Adrenal gland (tissue), 5 donors: ENCODE data around the gene EIF4A3.

ENCODE experiments used
- POLR2A ChIP-seq, 2 donors: fragments of 450-650 bp; IDR thresholded peaks; one replicate each; pipeline ENCODE4 v1.6.1; 2017; ENCODE audit warnings: antibody characterized with exemption in 2 of 2, mild to moderate bottlenecking in 2 of 2, moderate library complexity in 1 of 2
- TF ChIP-seq, protein P1 (sequence below), 6 experiments: fragments of 450-650 bp in 4 of 6; fragments of 200-600 bp in 2 of 6; sonication (generic) in 1 of 6; IDR thresholded peaks; 1 replicate in 5 of 6; 2 replicates in 1 of 6; pipeline versions ENCODE4 v1.5.1 to v1.8.0; 2016 to 2021; ENCODE audit warnings: antibody characterized with exemption in 6 of 6, mild to moderate bottlenecking in 2 of 6, moderate library complexity in 1 of 6
- donor health status: DM: no; HTN: no; CAD: no.

DNA sequence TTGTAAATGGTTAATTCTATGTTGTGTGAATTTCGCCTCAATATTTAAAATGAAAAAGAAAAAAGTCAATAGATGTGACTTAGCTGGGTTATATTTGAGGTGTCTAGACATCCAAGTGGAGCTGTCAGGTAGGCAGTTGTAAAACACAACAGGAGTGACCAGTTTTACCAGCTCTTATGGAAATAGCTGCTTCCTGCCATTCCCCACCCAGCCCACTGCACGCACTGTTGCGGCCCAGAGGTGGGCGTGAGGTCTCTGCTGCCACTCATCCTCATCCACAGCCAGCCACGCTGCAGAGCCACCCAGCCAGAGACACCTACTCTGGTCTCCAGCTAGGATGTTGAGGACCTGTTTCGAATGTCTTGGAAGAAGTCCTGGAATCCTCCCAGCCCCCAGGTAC is 19.5 kb upstream of the EIF4A3 start:
- TF ChIP-seq, protein P1, sequence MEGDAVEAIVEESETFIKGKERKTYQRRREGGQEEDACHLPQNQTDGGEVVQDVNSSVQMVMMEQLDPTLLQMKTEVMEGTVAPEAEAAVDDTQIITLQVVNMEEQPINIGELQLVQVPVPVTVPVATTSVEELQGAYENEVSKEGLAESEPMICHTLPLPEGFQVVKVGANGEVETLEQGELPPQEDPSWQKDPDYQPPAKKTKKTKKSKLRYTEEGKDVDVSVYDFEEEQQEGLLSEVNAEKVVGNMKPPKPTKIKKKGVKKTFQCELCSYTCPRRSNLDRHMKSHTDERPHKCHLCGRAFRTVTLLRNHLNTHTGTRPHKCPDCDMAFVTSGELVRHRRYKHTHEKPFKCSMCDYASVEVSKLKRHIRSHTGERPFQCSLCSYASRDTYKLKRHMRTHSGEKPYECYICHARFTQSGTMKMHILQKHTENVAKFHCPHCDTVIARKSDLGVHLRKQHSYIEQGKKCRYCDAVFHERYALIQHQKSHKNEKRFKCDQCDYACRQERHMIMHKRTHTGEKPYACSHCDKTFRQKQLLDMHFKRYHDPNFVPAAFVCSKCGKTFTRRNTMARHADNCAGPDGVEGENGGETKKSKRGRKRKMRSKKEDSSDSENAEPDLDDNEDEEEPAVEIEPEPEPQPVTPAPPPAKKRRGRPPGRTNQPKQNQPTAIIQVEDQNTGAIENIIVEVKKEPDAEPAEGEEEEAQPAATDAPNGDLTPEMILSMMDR (IDR thresholded peaks at IDR 0.05) = no peak
- no peak for TF ChIP-seq POLR2A (IDR thresholded peaks at IDR 0.05)
